H1 (cell line): Measurements from ENCODE around the gene LURAP1L. TPM values are rescaled to one million over a fixed set of nuclear protein-coding genes. Genes with fewer than 3 reads are reported as not detected.

Experiments used
- CTCF ChIA-PET: fragments of 300-600 bp; sonication (Branson Sonifier 250); formaldehyde crosslinking; loops from one replicate; lab custom pipeline; 2021; ENCODE audit not compliant: partially characterized antibody; lab: Charles Lee
- POLR2A ChIA-PET: fragments of 300-600 bp; sonication (Branson Sonifier 250); formaldehyde crosslinking; loops from one replicate; lab custom pipeline; 2021; ENCODE audit warnings: inconsistent platforms; ENCODE audit not compliant: partially characterized antibody; lab: Charles Lee
- DNase-seq, 2 experiments: peaks; one replicate each; pipeline versions ENCODE4 v3.0.0 to v3.0.0-alpha.2; 2010 to 2022; ENCODE audit warnings: low spot score in 2 of 2, low read depth in 1 of 2, mixed read lengths in 1 of 2
- FAIRE-seq: peaks from 2 replicates; lab custom pipeline; 2011; peaks lifted over from hg19 to GRCh38; lab: Jason Lieb, UNC
- H2AFZ ChIP-seq: 2 replicates; pipeline ENCODE4 v1.8.1; 2012; ENCODE audit warnings: low read length, inconsistent platforms
- H2AK5ac ChIP-seq: 2 replicates; pipeline ENCODE4 v1.6.1; 2013; ENCODE audit warnings: low read depth, low read length
- H2BK120ac ChIP-seq: replicated peaks from 2 replicates; pipeline ENCODE3; 2013; ENCODE audit warnings: low read depth, low read length, inconsistent platforms
- H2BK12ac ChIP-seq: 2 replicates; pipeline ENCODE4 v1.6.1; 2013; ENCODE audit warnings: low read depth, low read length
- H2BK15ac ChIP-seq: 2 replicates; pipeline ENCODE4 v1.6.1; 2013; ENCODE audit warnings: low read length
- H2BK20ac ChIP-seq: 2 replicates; pipeline ENCODE4 v1.6.1; 2013; ENCODE audit warnings: low read length
- H2BK5ac ChIP-seq: 2 replicates; pipeline ENCODE4 v1.6.1; 2013; ENCODE audit warnings: low read depth, low read length
- H3K14ac ChIP-seq: 2 replicates; pipeline ENCODE4 v1.6.1; 2013; ENCODE audit warnings: inconsistent platforms; ENCODE audit not compliant: insufficient read length
- H3K18ac ChIP-seq: 2 replicates; pipeline ENCODE4 v1.6.1; 2013; ENCODE audit warnings: low read length; ENCODE audit errors: extremely low read depth
- H3K23ac ChIP-seq: 2 replicates; pipeline ENCODE4 v1.6.1; 2013; ENCODE audit warnings: inconsistent platforms; ENCODE audit not compliant: insufficient read length
- H3K23me2 ChIP-seq: 2 replicates; pipeline ENCODE4 v1.6.1; 2013; ENCODE audit warnings: low read depth, low read length
- H3K27ac ChIP-seq: 2 replicates; pipeline ENCODE4 v1.6.1; 2011; ENCODE audit warnings: low read depth, low read length, inconsistent platforms
- H3K27me3 ChIP-seq, 4 experiments: replicated peaks in 1 of 4; 1 replicate in 1 of 4; 2 replicates in 3 of 4; pipeline versions ENCODE4 v1.6.1 to v1.8.1; 2011 to 2013; ENCODE audit warnings: low read length in 3 of 4, mild to moderate bottlenecking in 3 of 4, inconsistent platforms in 2 of 4, mixed read lengths in 2 of 4, moderate library complexity in 1 of 4; ENCODE audit not compliant: control insufficient read depth in 3 of 4, insufficient read depth in 3 of 4; ENCODE audit errors: extremely low read depth in 1 of 4
- H3K36me3 ChIP-seq, 4 experiments: 2 replicates each; pipeline versions ENCODE4 v1.6.1 to v1.8.1; 2011 to 2013; ENCODE audit warnings: mild to moderate bottlenecking in 4 of 4, low read length in 3 of 4, moderate library complexity in 2 of 4, control low read depth in 1 of 4, inconsistent platforms in 1 of 4; ENCODE audit not compliant: insufficient read depth in 4 of 4, control insufficient read depth in 2 of 4
- H3K4ac ChIP-seq: replicated peaks from 2 replicates; pipeline ENCODE3; 2013; ENCODE audit warnings: low read length, low read depth, mixed read lengths, inconsistent platforms; ENCODE audit not compliant: insufficient read length
- H3K4me1 ChIP-seq, 4 experiments: replicated peaks in 1 of 4; 1 replicate in 1 of 4; 2 replicates in 3 of 4; pipeline versions ENCODE4 v1.6.1 to v1.8.1; 2011 to 2013; ENCODE audit warnings: low read length in 3 of 4, inconsistent platforms in 2 of 4, mixed read lengths in 1 of 4; ENCODE audit not compliant: insufficient read depth in 4 of 4, control insufficient read depth in 3 of 4
- H3K4me2 ChIP-seq, 2 experiments: 2 replicates each; pipeline versions ENCODE4 v1.6.1 to v1.8.1; 2011 to 2013; ENCODE audit warnings: low read depth in 2 of 2, low read length in 2 of 2, control low read depth in 1 of 2, inconsistent platforms in 1 of 2, mild to moderate bottlenecking in 1 of 2; ENCODE audit not compliant: insufficient read depth in 1 of 2
- H3K4me3 ChIP-seq, 4 experiments: fragments of 200-600, 300-600 bp in 1 of 4; sonication (generic), shearing (Covaris generic), sonication (Bioruptor Twin) in 1 of 4; 2 replicates each; pipeline versions ENCODE4 v1.5.1 to v1.8.1; 2011 to 2016; ENCODE audit warnings: low read length in 4 of 4, low read depth in 3 of 4, control low read depth in 2 of 4, inconsistent platforms in 2 of 4, mild to moderate bottlenecking in 2 of 4, mixed read lengths in 1 of 4, moderate library complexity in 1 of 4; ENCODE audit not compliant: insufficient read depth in 2 of 4; ENCODE audit errors: extremely low read depth in 1 of 4
- H3K56ac ChIP-seq: replicated peaks from 2 replicates; pipeline ENCODE3; 2013; ENCODE audit warnings: low read depth, mild to moderate bottlenecking, mixed read lengths, low read length, inconsistent platforms; ENCODE audit not compliant: insufficient read length
- H3K79me1 ChIP-seq: 2 replicates; pipeline ENCODE4 v1.6.1; 2013; ENCODE audit warnings: low read depth, low read length, control low read depth
- H3K79me2 ChIP-seq, 2 experiments: 2 replicates each; pipeline versions ENCODE4 v1.6.1 to v1.8.1; 2012 to 2013; ENCODE audit warnings: low read length in 2 of 2, mild to moderate bottlenecking in 2 of 2, inconsistent platforms in 1 of 2; ENCODE audit not compliant: insufficient read depth in 2 of 2, control insufficient read depth in 1 of 2
- H3K9ac ChIP-seq, 4 experiments: replicated peaks in 1 of 4; 1 replicate in 1 of 4; 2 replicates in 3 of 4; pipeline versions ENCODE4 v1.6.1 to v1.8.1; 2011 to 2013; ENCODE audit warnings: low read depth in 3 of 4, low read length in 3 of 4, control low read depth in 2 of 4, mild to moderate bottlenecking in 2 of 4, moderate library complexity in 2 of 4, inconsistent platforms in 1 of 4; ENCODE audit errors: extremely low read depth in 1 of 4
- H3K9me3 ChIP-seq, 2 experiments: 2 replicates each; pipeline versions ENCODE4 v1.6.1 to v1.8.1; 2012 to 2013; ENCODE audit warnings: mild to moderate bottlenecking in 2 of 2, moderate library complexity in 2 of 2, control low read depth in 1 of 2, inconsistent platforms in 1 of 2, low read depth in 1 of 2, low read length in 1 of 2, mixed read lengths in 1 of 2; ENCODE audit not compliant: insufficient read depth in 2 of 2
- H4K20me1 ChIP-seq, 2 experiments: replicated peaks in 1 of 2; 2 replicates each; pipeline versions ENCODE3 to v1.8.1; 2011 to 2013; ENCODE audit warnings: inconsistent platforms in 2 of 2, low read length in 2 of 2, mild to moderate bottlenecking in 1 of 2; ENCODE audit not compliant: insufficient read depth in 2 of 2, control insufficient read depth in 1 of 2
- H4K5ac ChIP-seq: 2 replicates; pipeline ENCODE4 v1.6.1; 2013; ENCODE audit warnings: low read length, low read depth, mixed read lengths, inconsistent platforms; ENCODE audit not compliant: insufficient read length
- H4K8ac ChIP-seq: 2 replicates; pipeline ENCODE4 v1.8.0; 2013; ENCODE audit warnings: mild to moderate bottlenecking, moderate library complexity, low read length, inconsistent platforms; ENCODE audit not compliant: insufficient read depth; ENCODE audit errors: extremely low read depth
- H4K91ac ChIP-seq: replicated peaks from 2 replicates; pipeline ENCODE3; 2013; ENCODE audit warnings: low read length, mixed read lengths, inconsistent platforms; ENCODE audit not compliant: insufficient read length
- GABPA ChIP-seq: IDR thresholded peaks from 2 replicates; pipeline ENCODE4 v1.6.1; 2011; ENCODE audit warnings: mild to moderate bottlenecking, low read length, moderate library complexity, borderline replicate concordance; ENCODE audit not compliant: insufficient read depth
- KDM4A ChIP-seq: IDR thresholded peaks from one replicate; pipeline ENCODE4 v1.7.1; 2012; ENCODE audit warnings: low read depth, mild to moderate bottlenecking, moderate library complexity, low read length, inconsistent platforms; ENCODE audit not compliant: severe bottlenecking
- SAP30 ChIP-seq: fragments of 300-600 bp; sonication (generic); IDR thresholded peaks from 2 replicates; pipeline ENCODE4 v1.7.1; 2012; ENCODE audit warnings: low read length, moderate library complexity, mild to moderate bottlenecking, inconsistent platforms; ENCODE audit not compliant: insufficient read depth, insufficient replicate concordance
- SIRT6 ChIP-seq: IDR thresholded peaks from one replicate; pipeline ENCODE4 v1.7.1; 2012; ENCODE audit warnings: low read length, inconsistent platforms
- SIX5 ChIP-seq: IDR thresholded peaks from 2 replicates; pipeline ENCODE4 v1.6.1; 2011; ENCODE audit warnings: mild to moderate bottlenecking, low read depth, low read length
- WGBS, 2 experiments: shearing (Covaris generic) in 1 of 2; methylation state at CpG; one replicate each; pipeline versions ENCODE4 v1.1.6 to v1.1.7; 2013 to 2015; ENCODE audit warnings: low lambda C conversion rate in 2 of 2, mixed read lengths in 2 of 2, inconsistent platforms in 1 of 2, low coverage in 1 of 2, missing lambda C conversion rate in 1 of 2; ENCODE audit not compliant: insufficient replicate concordance in 2 of 2, insufficient coverage in 1 of 2, insufficient read length in 1 of 2; ENCODE audit errors: extremely low coverage in 1 of 2, missing lambda C conversion rate in 1 of 2; 5-methylcytosine and 5-hydroxymethylcytosine counted together
- polyA plus RNA-seq, 7 experiments: library from polyadenylated mRNA; depleted of rRNA in 3 of 7; stranded (reverse) in 5 of 7; unstranded in 2 of 7; fragments of >200 nt in 5 of 7; fragments of 200-250 nt in 2 of 7; gene quantifications; 1 replicate in 5 of 7; 2 replicates in 1 of 7; 4 replicates in 1 of 7; pipeline versions ENCODE4 v1.2.1 to v1.2.3, GENCODE V29; 2011 to 2013; ENCODE audit warnings: missing spikeins in 2 of 7, mixed read lengths in 2 of 7
- total RNA-seq: library from RNA; stranded (reverse); fragmentation: NEBNext Ultra II Directional; extraction: Animal tissue kit (Norgen Biotek cat#: 25700); gene quantifications from 2 replicates; pipeline ENCODE4 v1.2.1, GENCODE V29; 2021

LURAP1L gene
- total and polyA plus RNA-seq, 2 of the 8 experiments (the other 6 are each of a cell fraction or from before 2014, with no cell fraction given) = 0.63 to 1.2 TPM

- no peak overlapping the region for H3K4me2 ChIP-seq
- H2BK20ac ChIP-seq = no peak overlapping the region
- no peaks in the 10 kb centered on the region for H3K9me3 ChIP-seq
- no peak overlapping the region for H3K23ac ChIP-seq
- H4K20me1 ChIP-seq = no peaks in the 10 kb centered on the region
- no peak for TF ChIP-seq SIRT6
- TF ChIP-seq SIX5 = no peak
- no peak for TF ChIP-seq SAP30
- TF ChIP-seq KDM4A = no peak
- TF ChIP-seq GABPA = no peak
- H3K79me2 ChIP-seq = no peaks in the 10 kb centered on the region
- DNase-seq = no peak
- no peak overlapping the region for H4K91ac ChIP-seq
- no peak overlapping the region for H3K56ac ChIP-seq
- no peak overlapping the region for H2AFZ ChIP-seq
- H3K4ac ChIP-seq = no peak overlapping the region
- H4K8ac ChIP-seq = no peak overlapping the region
- no peaks in the 10 kb centered on the region for H3K27me3 ChIP-seq
- ChIA-PET CTCF (interaction anchor here (0.7 to 2.0 kb wide), 4 partner anchors 8 to 104 kb away, joined by 4 to 6 read pairs (median 5); no protein-coding TSS in a partner anchor), POLR2A (no interaction called here)
- H3K18ac ChIP-seq = no peak overlapping the region
- no peak for FAIRE-seq
- no peak overlapping the region for H2AK5ac ChIP-seq
- no peak overlapping the region for H2BK15ac ChIP-seq
- H3K4me1 ChIP-seq = no peaks in the 10 kb centered on the region
- no peaks in the 10 kb centered on the region for H3K79me1 ChIP-seq
- H2BK120ac ChIP-seq = no peak overlapping the region
- WGBS, 2 experiments = 95% methylated on average over 3 of the region's 3 CpGs; no CpG with 5 or more reads in 1 of the 2 experiments
- no peak overlapping the region for H4K5ac ChIP-seq
- H3K9ac ChIP-seq = no peak overlapping the region
- no peak overlapping the region for H2BK12ac ChIP-seq
- no peak overlapping the region for H3K4me3 ChIP-seq
- H3K23me2 ChIP-seq = no peaks in the 10 kb centered on the region
- H3K27ac ChIP-seq = no peak overlapping the region
- no peaks in the 10 kb centered on the region for H3K36me3 ChIP-seq
- H2BK5ac ChIP-seq = no peak overlapping the region
- no peak overlapping the region for H3K14ac ChIP-seq
Observed at GRCh38 chr9:12826924-12827565, 52.2 kb downstream of the LURAP1L start.
